Activated naive CD4-positive, alpha-beta T cell treated with anti-CD3 and anti-CD28 coated beads for 36 hours (primary cell): ENCODE results near the gene SPATA31A7. TPM values are rescaled to one million over a fixed set of nuclear protein-coding genes. Genes with fewer than 3 reads are reported as not detected.
"Not testable (repeated sequence)": the region's sequence is repeated elsewhere in the genome, so short reads cannot be mapped to it uniquely, and the experiment has no call there.

Experiments used
- CTCF ChIA-PET: fragments of 350-600 bp; sonication (Branson Sonifier 250); formaldehyde crosslinking; loops from one replicate; lab custom pipeline; 2021; ENCODE audit warnings: antibody characterized with exemption; lab: Charles Lee
- DNase-seq: peaks from one replicate; pipeline ENCODE4 v3.0.0-alpha.2; 2020
- H3K27ac Mint-ChIP-seq: one replicate; pipeline ENCODE4 v1.8.0; 2021; ENCODE audit warnings: mild to moderate bottlenecking, mixed read lengths
- H3K27me3 Mint-ChIP-seq: one replicate; pipeline ENCODE4 v1.8.0; 2021; ENCODE audit warnings: low read depth, mixed read lengths
- H3K36me3 Mint-ChIP-seq: one replicate; pipeline ENCODE4 v1.8.0; 2021; ENCODE audit warnings: low read depth, mixed read lengths
- H3K4me1 Mint-ChIP-seq: one replicate; pipeline ENCODE4 v1.8.0; 2021; ENCODE audit warnings: low read depth, mixed read lengths
- H3K4me3 Mint-ChIP-seq: one replicate; pipeline ENCODE4 v1.8.0; 2021; ENCODE audit warnings: mild to moderate bottlenecking, moderate library complexity, mixed read lengths
- H3K9me3 Mint-ChIP-seq: one replicate; pipeline ENCODE4 v1.8.0; 2021; ENCODE audit warnings: mixed read lengths
- intact Hi-C: fragments of 100-400 bp; cut with micrococcal nuclease; formaldehyde crosslinking; loops from one replicate; pipeline ENCODE4 v1.15.1; 2023
- total RNA-seq, 2 experiments: library from RNA; stranded (reverse); gene quantifications; one replicate each; pipeline ENCODE4 v1.2.3, GENCODE V29; 2021

Gene SPATA31A7
- total RNA-seq = not detected

GRCh38 chr9:61189736-61190135 lies at the start of gene SPATA31A7:
Gene SPATA31A7, plus strand, starts transcription at chr9:61190036. Its CDS starts 29 bp downstream, at chr9:61190065.
- H3K9me3 Mint-ChIP-seq, H3K27ac Mint-ChIP-seq, H3K27me3 Mint-ChIP-seq, H3K36me3 Mint-ChIP-seq, intact Hi-C loops, DNase-seq, H3K4me3 Mint-ChIP-seq, CTCF ChIA-PET, H3K4me1 Mint-ChIP-seq: not testable (repeated sequence)

- H3K27ac Mint-ChIP-seq, DNase-seq, H3K27me3 Mint-ChIP-seq, H3K9me3 Mint-ChIP-seq, H3K4me3 Mint-ChIP-seq, intact Hi-C loops, H3K36me3 Mint-ChIP-seq, CTCF ChIA-PET, H3K4me1 Mint-ChIP-seq: not testable (repeated sequence)
Measured at GRCh38 chr9:61226438-61226837, 36.6 kb downstream of the SPATA31A7 start.
